NCI-H446 (cell line): ENCODE results near the gene RIMBP2.
A peak's percentile ranks its signal among the peaks of the same experiment; 100 is the strongest.

Experiments
- DNase-seq, 2 experiments: peaks; one replicate each; lab custom pipeline; 2025; lab: John Stamatoyannopoulos, UW

Gene RIMBP2

DNA sequence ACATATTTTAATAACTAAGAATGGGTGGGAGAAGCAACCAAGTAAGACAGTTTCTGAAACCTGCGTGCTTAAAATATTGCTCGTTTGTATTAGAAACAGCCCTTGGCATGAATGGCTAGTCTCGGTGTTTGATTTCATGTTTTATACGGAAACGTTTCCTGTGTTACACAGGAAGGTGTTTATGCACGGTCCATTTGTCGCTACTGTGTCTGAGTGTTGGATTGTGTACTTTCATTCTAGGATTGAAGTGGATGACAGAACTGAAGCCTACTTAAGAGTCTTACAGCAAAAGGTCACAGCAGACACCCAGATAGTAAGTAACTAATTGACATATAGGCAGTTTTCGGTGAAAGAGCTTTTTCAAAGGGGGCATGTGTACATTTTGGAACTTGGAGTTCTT is 358.9 kb downstream of the RIMBP2 start:
- DNase-seq, result no peak

DNA sequence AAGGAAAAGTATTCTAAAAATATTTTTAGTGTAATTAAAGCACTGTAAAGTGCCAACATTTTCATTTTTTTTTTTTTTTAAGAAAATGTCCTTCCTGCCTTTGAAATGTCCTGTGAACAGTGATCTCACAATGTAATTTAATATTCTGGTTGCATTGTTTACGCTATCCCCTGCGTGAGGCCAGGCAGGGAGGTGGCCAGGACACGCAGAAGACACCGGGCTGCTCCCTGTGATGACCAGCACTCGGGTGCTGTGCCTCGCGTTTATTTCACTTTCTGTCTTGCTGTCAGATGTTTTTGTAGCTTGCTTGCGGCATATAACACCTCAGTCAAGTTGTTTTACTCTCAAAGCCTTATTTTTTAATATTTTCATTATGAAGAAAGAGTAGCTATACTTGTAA is 359.9 kb downstream of the RIMBP2 start:
- no peak for DNase-seq

DNA sequence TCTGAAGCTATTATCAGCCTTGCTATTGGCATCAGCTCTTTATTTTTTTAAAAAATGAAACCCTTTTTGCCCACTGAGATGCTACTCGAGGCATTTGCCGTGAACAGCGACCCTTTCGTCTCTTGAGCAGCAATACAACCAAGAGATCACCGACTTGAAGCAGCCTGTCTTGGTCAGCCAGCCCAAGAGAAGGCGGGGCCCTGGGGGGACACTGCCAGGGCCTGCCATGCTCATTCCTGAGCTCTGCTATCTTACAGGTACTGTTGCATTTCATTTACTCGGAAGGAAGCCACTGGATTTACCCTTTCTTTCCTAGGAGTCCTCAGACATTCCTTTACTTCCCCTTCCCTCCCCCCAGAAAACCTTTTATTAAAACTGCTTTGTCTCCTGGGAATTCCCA is 361.7 kb downstream of the RIMBP2 start:
- no peak for DNase-seq

DNA sequence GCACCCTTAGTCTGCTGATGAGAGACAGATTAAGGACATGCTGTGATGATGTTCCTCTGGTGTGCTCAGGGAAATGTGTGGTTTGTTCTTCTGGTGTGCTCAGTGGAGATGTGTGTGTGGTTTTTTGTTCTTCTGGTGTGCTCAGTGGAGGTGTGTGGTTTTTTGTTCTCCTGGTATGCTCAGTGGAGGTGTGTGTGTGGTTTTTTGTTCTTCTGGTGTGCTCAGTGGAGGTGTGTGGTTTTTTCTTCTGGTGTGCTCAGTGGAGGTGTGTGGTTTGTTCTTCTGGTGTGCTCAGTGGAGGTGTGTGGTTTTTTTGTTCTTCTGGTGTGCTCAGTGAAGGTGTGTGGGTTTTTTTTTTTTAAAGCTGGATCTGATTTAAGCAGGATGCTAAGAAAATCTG is 363.0 kb downstream of the RIMBP2 start:
- DNase-seq, result no peak

DNA sequence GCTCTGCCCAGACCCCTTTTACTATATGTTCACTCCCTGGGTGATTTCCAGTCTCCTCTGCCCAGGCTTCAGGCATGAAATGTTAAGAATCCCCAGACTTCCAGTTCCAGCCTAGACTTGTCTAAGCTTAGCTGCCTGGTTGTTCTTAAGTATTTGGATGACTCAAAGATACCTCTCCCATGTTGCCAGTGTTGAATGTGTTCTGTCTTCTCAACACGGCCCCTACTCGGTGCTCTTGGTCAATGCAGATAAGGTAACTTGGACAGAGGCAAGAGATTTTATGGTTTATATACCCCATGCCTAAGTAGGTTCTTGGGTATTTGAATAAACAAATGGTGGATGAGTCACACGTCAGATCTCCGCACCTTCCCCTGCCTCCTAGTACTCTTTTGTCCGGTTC is 364.8 kb downstream of the RIMBP2 start:
- no peak for DNase-seq

DNA sequence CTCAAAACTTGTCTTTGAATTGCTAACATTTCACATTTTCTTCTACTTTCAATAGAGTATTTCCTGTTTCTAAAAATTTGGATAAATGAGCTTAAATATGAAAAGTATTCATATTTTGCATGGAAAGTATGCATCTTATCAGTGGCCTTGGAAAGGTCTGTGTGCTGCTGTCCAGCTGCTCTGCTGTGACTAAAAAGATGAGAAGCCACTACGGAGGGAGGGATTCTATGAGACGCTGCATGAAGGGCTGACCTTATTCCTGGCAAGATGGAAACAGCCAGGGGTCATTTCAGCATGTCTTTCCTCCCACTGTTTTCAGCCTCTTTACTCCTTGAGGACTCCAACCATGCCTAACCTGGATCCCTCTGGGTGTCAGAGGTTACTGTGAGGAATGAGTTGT is 365.4 kb downstream of the RIMBP2 start:
- no peak for DNase-seq

DNA sequence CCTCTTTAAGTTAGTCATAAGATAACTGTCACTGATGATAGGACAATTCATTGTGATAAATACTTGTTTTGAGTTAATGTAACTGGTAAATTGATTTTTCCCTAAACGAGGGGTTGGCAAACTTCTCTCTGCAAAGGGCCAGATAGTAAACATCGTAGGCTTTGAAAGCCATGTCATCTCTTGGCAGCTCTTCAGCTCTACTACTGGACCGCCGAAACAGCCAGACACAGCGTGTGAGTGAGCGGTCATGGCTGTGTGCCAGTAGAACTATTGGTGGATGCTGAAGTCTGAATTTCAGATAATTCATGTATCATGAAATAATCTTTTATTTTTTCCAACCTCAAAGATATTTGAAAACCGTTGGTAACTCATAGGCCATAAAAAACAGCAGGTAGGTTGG is 368.5 kb downstream of the RIMBP2 start:
- peak in 1 of 2 experiments; percentile 2 for DNase-seq
